Measurements from ENCODE around the gene NUP155.
"Not testable (repeated sequence)": the region's sequence is repeated elsewhere in the genome, so short reads cannot be mapped to it uniquely, and the experiment has no call there.

The NUP155 gene

DNA sequence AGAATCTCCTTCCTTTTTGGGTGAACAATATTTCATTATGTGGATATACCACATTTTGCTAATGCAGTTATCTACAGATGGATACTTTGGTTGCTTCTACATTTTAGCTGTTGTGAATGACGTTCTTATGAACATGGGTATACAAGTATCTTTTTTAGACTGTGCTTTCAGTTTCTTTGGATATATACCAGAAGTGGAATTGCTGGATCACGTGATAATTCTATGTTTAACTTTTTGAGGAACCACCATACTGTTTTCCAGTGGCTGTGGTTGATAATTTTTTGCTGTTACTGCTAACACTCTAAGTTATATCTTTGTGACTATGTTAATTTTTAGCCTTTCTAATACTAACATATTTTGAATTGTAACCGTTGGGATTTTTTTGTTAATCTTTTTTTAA lies 20.7 kb upstream of the NUP155 start:
- Histone ChIP-seq H3K9me3 (no peaks in the 10 kb centered on the region), H3K36me3 (peaks cover 22% of the 10 kb centered on the region), H3K4me3 (ENCODE audit: low read depth, low read length) (no peak overlapping the region), H3K27me3 (no peaks in the 10 kb centered on the region), H3K4me1 (no peaks in the 10 kb centered on the region)
- TF ChIP-seq, protein P1, sequence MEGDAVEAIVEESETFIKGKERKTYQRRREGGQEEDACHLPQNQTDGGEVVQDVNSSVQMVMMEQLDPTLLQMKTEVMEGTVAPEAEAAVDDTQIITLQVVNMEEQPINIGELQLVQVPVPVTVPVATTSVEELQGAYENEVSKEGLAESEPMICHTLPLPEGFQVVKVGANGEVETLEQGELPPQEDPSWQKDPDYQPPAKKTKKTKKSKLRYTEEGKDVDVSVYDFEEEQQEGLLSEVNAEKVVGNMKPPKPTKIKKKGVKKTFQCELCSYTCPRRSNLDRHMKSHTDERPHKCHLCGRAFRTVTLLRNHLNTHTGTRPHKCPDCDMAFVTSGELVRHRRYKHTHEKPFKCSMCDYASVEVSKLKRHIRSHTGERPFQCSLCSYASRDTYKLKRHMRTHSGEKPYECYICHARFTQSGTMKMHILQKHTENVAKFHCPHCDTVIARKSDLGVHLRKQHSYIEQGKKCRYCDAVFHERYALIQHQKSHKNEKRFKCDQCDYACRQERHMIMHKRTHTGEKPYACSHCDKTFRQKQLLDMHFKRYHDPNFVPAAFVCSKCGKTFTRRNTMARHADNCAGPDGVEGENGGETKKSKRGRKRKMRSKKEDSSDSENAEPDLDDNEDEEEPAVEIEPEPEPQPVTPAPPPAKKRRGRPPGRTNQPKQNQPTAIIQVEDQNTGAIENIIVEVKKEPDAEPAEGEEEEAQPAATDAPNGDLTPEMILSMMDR (IDR thresholded peaks at IDR 0.05; ENCODE audit: low read depth, low read length) = no peak
- no peak for DNase-seq

GRCh38 chr5:37379100-37379628 lies 8.3 kb upstream of the NUP155 start, which contains the start of gene WDR70:
WDR70 (plus strand) TSS chr5:37379318; CDS start chr5:37379368, 50 bp downstream.
- not testable (repeated sequence) for H3K4me1 ChIP-seq, H3K36me3 ChIP-seq, H3K27me3 ChIP-seq, H3K9me3 ChIP-seq
- TF ChIP-seq, protein P1 (IDR thresholded peaks at IDR 0.05; ENCODE audit: low read depth, low read length) = peak; percentile 67
- peak within 1 kb of the TSS; percentile 83 for H3K4me3 ChIP-seq (ENCODE audit: low read depth, low read length)
- peak; percentile 91 for DNase-seq

GRCh38 chr5:37378066-37378465 lies 7.2 kb upstream of the NUP155 start:
- H3K9me3 ChIP-seq; H3K4me3 ChIP-seq (ENCODE audit: low read depth, low read length); DNase-seq; H3K4me1 ChIP-seq; H3K27me3 ChIP-seq; H3K36me3 ChIP-seq: not testable (repeated sequence)

DNA sequence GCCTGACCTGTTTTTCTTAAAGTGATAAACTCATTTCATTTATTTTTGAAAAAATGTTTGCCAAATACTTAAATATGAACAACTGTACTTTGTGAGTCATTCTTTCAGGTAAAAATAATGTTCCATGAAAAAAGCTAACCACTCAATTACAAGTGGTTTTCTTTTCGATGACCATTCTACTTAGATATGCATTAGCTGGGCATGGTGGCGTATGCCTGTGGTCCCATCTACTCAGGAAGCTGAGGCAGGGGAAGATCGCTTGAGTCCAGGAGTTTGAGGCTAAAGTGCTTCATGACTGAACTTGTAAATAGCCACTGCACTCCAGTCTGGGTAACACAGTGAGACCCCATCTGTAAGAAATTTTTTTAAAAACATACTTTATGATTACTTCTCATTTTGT lies 4.2 kb upstream of the NUP155 start:
- no peaks in the 10 kb centered on the region for H3K9me3 ChIP-seq
- no peak for DNase-seq
- TF ChIP-seq, protein P1 (IDR thresholded peaks at IDR 0.05; ENCODE audit: low read depth, low read length) = no peak

DNA sequence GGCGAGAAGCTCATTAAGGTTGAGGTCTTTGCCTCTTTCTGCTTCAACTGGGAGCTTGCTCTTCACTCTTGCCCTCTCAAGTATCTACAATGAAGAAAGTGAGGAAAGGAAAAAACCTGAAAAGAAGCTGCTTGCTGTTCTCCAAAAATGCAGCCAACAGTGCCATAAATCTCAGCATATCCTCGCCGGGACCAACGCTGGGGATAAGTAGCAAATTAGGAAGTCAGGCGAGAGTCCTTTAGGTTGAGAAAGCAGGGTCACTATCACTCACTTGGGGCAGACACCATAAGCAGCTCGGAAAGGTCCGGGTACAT lies 399 bp downstream of the NUP155 start:
- no peak for DNase-seq
- TF ChIP-seq, protein P1 (IDR thresholded peaks at IDR 0.05; ENCODE audit: low read depth, low read length) = no peak
- H3K9me3 ChIP-seq = no peaks in the 10 kb centered on the region
- H3K36me3 ChIP-seq = peaks cover 10% of the 10 kb centered on the region
- H3K27me3 ChIP-seq = no peaks in the 10 kb centered on the region
- H3K4me1 ChIP-seq = no peaks in the 10 kb centered on the region; the same call in 1 of the 2 replicates
- H3K4me3 ChIP-seq (ENCODE audit: low read depth, low read length) = peak overlapping the region; percentile 100

More for the DNA sequence above, 4.2 kb upstream of the NUP155 start:
- Histone ChIP-seq H3K4me1 (no peaks in the 10 kb centered on the region), H3K4me3 (ENCODE audit: low read depth, low read length) (no peak overlapping the region), H3K27me3 (no peaks in the 10 kb centered on the region), H3K36me3 (no peaks in the 10 kb centered on the region)

GRCh38 chr5:37355161-37355560 lies 15.7 kb downstream of the NUP155 start:
- H3K36me3 ChIP-seq = peaks cover 76% of the 10 kb centered on the region
- H3K9me3 ChIP-seq = no peaks in the 10 kb centered on the region
- no peak for DNase-seq
- H3K4me3 ChIP-seq (ENCODE audit: low read depth, low read length) = no peak overlapping the region
- H3K4me1 ChIP-seq = no peaks in the 10 kb centered on the region
- H3K27me3 ChIP-seq = no peaks in the 10 kb centered on the region
- TF ChIP-seq, protein P1 (IDR thresholded peaks at IDR 0.05; ENCODE audit: low read depth, low read length) = no peak

DNA sequence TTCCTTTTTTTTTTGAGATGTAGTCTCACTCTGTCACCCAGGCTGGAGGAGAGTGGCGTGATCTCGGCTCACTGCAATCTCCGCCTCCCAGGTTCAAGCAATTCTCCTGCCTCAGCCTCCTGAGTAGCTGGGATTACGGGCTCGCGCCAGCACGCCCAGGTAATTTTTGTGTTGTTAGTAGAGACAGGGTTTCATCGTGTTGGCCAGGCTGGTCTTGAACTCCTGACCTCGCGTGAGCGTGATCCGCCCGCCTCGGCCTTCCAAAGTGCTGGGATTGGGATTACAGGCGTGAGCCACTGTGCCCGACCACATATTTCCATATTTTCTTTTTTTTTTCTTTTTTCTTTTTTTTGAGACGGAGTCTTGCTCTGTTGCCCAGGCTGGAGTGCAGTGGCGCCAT lies 28.2 kb downstream of the NUP155 start:
- DNase-seq; H3K27me3 ChIP-seq; H3K4me1 ChIP-seq; H3K4me3 ChIP-seq (ENCODE audit: low read depth, low read length); H3K9me3 ChIP-seq: not testable (repeated sequence)
- H3K36me3 ChIP-seq = peaks cover 82% of the 10 kb centered on the region

DNA sequence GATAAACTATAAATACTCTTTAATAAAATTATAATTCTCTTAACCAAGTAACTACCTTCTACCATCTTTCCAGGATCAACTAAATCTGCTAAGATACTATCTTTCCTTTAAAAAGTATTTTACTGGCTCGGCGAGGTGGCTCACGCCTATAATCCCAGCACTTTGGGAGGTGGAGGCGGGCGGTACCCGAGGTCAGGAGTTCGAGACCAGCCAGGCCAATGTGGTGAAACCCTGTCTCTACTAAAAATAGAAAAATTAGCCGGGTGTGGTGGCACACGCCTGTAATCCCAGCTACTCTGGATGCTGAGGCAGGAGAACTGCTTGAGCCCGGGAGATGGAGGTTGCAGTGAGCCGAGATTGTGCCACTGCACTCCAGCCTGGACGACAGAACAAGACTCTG lies 36.2 kb downstream of the NUP155 start:
- H3K4me1 ChIP-seq; H3K27me3 ChIP-seq; DNase-seq; H3K4me3 ChIP-seq (ENCODE audit: low read depth, low read length); H3K9me3 ChIP-seq: not testable (repeated sequence)
- H3K36me3 ChIP-seq = peaks cover 74% of the 10 kb centered on the region
